OCI-LY3 (cell line): ENCODE data around the gene APPL2.

Experiments used
- CTCF ChIP-seq: fragments of 200-600, 300-600 bp; sonication (generic); IDR thresholded peaks from 2 replicates; pipeline ENCODE4 v1.5.1; 2014; ENCODE audit warnings: antibody characterized with exemption, low read length, low read depth
- EZH2phosphoT487 ChIP-seq: fragments of 200-600 bp; shearing (Covaris generic); IDR thresholded peaks from 2 replicates; pipeline ENCODE4 v1.6.1; 2018; ENCODE audit warnings: antibody characterized with exemption, mixed run types, low read depth

- TF ChIP-seq CTCF (no peak), EZH2phosphoT487 (no peak)
Measured at GRCh38 chr12:105253866-105254513, 18.0 kb upstream of the APPL2 start.
